COLO668 (cell line): ENCODE measurements around the gene STAP1.
"Not testable (repeated sequence)": the region's sequence is repeated elsewhere in the genome, so short reads cannot be mapped to it uniquely, and the experiment has no call there.

Experiments used
- DNase-seq: peaks from one replicate; lab custom pipeline; 2025; ENCODE audit not compliant: unreplicated experiment; lab: John Stamatoyannopoulos, UW

STAP1 gene

DNA sequence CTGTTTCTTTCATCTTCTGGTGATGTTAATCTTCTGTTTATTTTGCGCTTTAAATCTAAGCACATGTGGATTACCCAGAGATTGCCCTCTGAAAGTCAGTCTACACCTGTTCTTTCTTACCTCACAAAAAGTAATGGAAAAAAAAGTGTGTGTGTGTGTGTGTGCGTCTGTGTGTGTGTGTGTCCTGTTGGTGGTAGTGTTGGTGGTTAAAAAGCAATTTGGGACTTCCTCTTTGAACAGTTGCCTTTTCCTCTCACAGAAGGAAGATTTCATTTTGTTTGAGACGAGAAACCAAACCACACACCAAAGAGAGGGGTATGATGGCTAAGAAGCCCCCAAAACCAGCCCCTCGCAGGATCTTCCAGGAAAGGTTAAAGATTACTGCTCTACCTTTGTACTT lies at the start of gene STAP1:
TSS of gene STAP1 (plus strand) at position 235 of the 400 bp plus-strand sequence. CDS start at position 318, 83 bp downstream.
- no peak for DNase-seq

- no peak for DNase-seq
Measured at GRCh38 chr4:67512501-67512900, 46.0 kb upstream of the STAP1 start.

DNA sequence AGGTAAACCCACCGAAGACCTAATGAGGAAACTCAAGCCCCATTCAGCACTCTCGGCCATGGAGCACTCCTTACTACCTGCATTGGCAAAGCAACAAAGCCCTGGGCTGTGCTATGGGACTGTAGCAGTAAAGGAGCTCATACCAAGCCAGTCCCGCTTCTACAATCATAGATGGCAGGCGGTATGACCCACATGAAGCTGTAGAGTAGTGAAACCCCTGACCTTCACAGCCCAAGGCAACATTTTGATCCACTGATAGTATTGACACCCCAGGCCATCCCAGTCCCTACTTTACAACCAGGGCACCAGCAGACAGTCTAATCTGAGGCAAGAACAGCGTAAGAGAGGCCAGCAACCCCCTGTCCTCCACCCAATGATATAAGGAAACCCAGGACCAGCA lies 38.4 kb upstream of the STAP1 start:
- DNase-seq, result no peak

GRCh38 chr4:67521506-67521905 lies 37.0 kb upstream of the STAP1 start:
- DNase-seq, result no peak

- no peak for DNase-seq
Measured at GRCh38 chr4:67522230-67522629, 36.3 kb upstream of the STAP1 start.

GRCh38 chr4:67522851-67523671 lies 35.5 kb upstream of the STAP1 start:
- DNase-seq, result no peak

- DNase-seq, result not testable (repeated sequence)
Measured at GRCh38 chr4:67524140-67524539, 34.4 kb upstream of the STAP1 start.

DNA sequence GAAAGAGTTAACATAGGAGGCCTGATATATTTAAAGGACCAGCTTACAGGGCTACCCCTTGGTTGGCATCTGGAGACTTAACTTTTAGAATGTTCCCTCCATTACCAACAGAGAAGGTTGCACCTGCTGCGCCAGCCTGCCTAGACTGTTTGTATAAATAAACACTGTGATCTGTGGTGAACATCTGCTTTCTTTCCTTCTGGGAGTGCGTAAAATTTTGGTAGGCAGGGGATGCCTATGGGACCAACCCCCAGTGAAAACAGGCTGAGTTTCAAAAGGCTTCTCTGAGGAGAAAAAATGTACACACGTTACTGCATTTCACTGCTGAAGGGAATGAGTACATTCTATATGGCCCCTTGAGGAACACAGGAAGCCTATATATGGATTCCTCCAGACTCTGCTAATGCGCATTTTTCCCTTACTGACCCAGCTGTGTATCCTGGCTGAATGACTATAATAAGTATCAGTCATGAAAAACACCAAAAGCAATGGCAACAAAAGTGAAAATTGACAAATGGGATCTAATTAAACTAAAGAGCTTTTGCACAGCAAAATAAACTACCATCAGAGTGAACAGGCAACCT lies 27.1 kb upstream of the STAP1 start:
- DNase-seq, result peak; percentile 67

- not testable (repeated sequence) for DNase-seq
Measured at GRCh38 chr4:67532397-67532796, 26.1 kb upstream of the STAP1 start.

DNA sequence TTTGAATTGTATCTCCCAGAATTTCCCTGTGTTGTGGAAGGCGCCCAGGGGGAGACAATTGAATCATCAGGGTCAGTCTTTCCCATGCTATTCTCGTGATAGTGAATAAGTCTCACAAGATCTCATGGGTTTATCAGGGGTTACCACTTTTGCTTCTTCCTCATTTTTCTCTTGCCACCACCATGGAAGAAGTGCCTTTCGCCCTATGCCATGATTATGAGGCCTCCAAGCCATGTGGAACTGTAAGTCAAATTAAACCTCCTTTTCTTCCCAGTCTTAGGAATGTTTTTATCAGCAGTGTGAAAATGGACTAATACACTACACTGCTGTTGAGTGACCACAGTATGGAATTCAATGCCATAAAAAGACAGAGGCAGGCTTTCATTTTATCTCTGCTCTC lies 25.4 kb upstream of the STAP1 start:
- no peak for DNase-seq

DNA sequence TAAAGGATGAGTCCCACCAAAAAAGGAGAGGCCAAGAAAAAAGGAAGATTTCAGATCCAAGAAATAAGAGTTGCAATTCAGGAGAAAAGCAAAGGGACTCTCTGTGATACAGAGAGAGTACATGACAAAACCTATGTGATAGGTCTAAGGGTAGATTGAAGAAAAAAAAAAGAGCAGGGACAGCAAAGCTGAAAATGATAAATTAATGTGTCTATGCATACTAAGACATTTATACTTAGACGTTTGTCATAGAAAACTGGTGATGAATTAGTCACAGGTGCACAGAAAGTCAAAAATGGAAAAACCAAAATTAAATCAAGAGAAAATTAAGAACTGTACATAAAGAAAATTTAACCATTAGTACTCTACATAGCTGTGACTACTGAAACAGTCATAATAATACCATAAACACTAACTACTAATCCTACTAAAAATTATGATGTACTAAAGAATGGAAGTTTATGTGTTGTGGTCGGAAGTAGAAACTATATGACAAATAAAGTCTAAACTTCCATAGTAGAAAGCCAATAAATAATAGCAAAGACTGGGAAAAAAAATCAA lies 23.2 kb upstream of the STAP1 start:
- DNase-seq, result no peak

GRCh38 chr4:67539830-67540229 lies 18.7 kb upstream of the STAP1 start:
- no peak for DNase-seq

GRCh38 chr4:67542076-67542475 lies 16.5 kb upstream of the STAP1 start:
- DNase-seq, result no peak

GRCh38 chr4:67545199-67546003 lies 13.1 kb upstream of the STAP1 start, which contains the start of gene CENPC:
Gene CENPC, minus strand, starts transcription at chr4:67545503. Its CDS starts 148 bp downstream, at chr4:67545355.
- DNase-seq, result peak; percentile 98

DNA sequence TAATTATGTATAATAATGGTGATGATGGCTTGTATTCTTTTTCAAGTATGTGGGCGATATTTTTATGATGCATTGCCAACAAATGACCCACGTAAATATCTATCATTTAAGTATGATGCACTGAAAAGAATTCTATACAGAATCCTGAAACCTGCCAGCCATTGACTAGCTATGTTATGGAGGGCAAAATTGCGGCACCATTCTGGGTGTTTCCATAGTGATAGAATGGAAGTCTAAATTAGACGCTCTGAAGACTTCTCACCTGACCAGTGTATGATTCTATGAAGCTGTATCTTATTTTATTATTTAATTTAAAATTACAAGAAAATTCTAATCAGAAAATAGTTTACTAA lies 12.5 kb upstream of the STAP1 start:
- no peak for DNase-seq

DNA sequence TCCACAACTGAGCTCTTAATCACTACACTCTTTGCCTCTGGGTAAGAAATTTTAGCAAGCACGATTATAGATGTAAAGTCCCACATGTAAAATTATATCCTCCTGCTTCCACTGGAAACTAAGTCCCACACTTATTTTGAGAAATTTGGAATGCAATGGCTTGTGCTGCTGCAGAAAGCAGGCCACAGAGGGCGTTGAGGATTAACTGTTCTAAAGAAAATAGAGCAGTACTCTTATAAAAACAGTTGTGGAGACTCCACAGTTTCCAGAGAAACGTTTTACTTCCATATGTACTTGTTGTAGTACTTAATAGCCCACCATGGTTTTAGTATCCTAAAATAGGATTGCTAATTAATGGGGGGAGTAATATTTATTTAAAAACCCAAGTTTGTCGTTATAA lies 11.6 kb upstream of the STAP1 start:
- no peak for DNase-seq

- DNase-seq, result no peak
Measured at GRCh38 chr4:67549123-67549522, 9.4 kb upstream of the STAP1 start.

- no peak for DNase-seq
Measured at GRCh38 chr4:67550451-67550850, 8.1 kb upstream of the STAP1 start.

- no peak for DNase-seq
Measured at GRCh38 chr4:67550857-67551256, 7.7 kb upstream of the STAP1 start.

DNA sequence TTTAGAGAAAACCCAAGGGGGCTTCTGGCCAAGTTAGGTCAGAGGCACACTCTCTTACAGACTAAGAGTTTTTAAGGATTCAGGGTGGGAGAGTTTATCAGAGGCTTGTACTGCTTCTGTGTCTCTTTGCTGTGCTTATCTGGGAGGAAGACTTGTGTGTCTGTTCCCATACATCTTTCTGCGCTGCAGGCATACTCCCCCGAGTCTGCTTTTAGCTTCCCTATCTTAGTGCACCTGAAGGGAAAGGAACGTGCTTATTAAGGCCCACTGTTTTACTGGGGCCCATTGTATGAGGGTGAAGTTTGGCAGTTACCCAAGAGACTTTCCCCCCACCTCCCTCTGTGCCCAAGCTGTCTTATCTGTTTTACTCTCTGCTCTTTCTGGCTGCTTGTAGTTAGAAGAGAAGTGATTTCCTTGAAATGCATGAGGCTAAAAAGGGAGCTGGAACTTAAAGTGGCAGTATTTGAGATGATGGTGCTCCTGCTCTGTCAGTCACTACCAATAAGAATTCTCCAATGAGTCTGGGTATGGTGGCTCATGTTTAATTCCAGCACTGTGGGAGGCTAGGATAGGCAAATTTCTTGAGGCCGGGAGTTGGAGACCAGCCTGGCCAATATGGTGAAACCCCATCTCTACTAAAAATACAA lies 6.3 kb upstream of the STAP1 start:
- not testable (repeated sequence) for DNase-seq

- DNase-seq, result no peak
Measured at GRCh38 chr4:67554096-67554495, 4.4 kb upstream of the STAP1 start.
